Right lobe of liver (tissue), 6 donors: Measurements from ENCODE around the gene TACC3. TPM values are rescaled to one million over a fixed set of nuclear protein-coding genes. Genes with fewer than 3 reads are reported as not detected.

ENCODE experiments used
- ATAC-seq, 4 donors: fragments of 200-7000 bp; cut with Tn5 transposase; one replicate each; pipeline ENCODE4 v1.9.1; 2020; ENCODE audit warnings: mild to moderate bottlenecking in 4 of 4, moderate library complexity in 4 of 4
- DNase-seq, 3 donors: peaks; one replicate each; pipeline ENCODE4 v3.0.0-alpha.2; 2020
- H3K27ac ChIP-seq, 3 donors: fragments of 200-600 bp; one replicate each; pipeline ENCODE4 v1.8.0; 2022
- H3K27me3 ChIP-seq, 2 donors: fragments of 200-600 bp; one replicate each; pipeline ENCODE4 v1.8.0; 2022
- H3K36me3 ChIP-seq, 4 donors: fragments of 200-600 bp; sonication (generic) in 1 of 4; one replicate each; pipeline versions ENCODE4 v1.5.1 to v1.8.0; 2017 to 2022; ENCODE audit warnings: control low read depth in 1 of 4
- H3K4me1 ChIP-seq, 4 donors: fragments of 200-600 bp; sonication (generic) in 1 of 4; one replicate each; pipeline versions ENCODE4 v1.5.1 to v1.8.0; 2017 to 2022; ENCODE audit warnings: control low read depth in 1 of 4
- H3K4me3 ChIP-seq, 3 donors: fragments of 200-600 bp; one replicate each; pipeline ENCODE4 v1.8.0; 2022
- H3K9me3 ChIP-seq, 4 donors: fragments of 200-600 bp; sonication (generic) in 1 of 4; one replicate each; pipeline versions ENCODE4 v1.5.1 to v1.8.0; 2017 to 2022; ENCODE audit warnings: control low read depth in 1 of 4
- POLR2A ChIP-seq: fragments of 450-650 bp; IDR thresholded peaks from one replicate; pipeline ENCODE4 v1.6.1; 2017; ENCODE audit warnings: antibody characterized with exemption, mild to moderate bottlenecking
- WGBS: methylation state at CpG from one replicate; pipeline ENCODE4 v1.1.6; 2018; ENCODE audit warnings: low coverage, low lambda C conversion rate; ENCODE audit not compliant: insufficient coverage; ENCODE audit errors: missing lambda C conversion rate; 5-methylcytosine and 5-hydroxymethylcytosine counted together
- intact Hi-C, 2 donors: fragments of 100-400 bp; cut with DNase I; formaldehyde crosslinking; loops; one replicate each; pipeline versions ENCODE4 v1.11.2 to v1.14.1; 2022
- total RNA-seq, 6 experiments: library from RNA; depleted of rRNA in 2 of 6; stranded (reverse); fragments of >200 nt in 2 of 6; fragmentation: NEBNext Ultra II Directional in 3 of 6; extraction: Animal tissue kit (Norgen Biotek cat#: 25700) in 3 of 6; gene quantifications; one replicate each; pipeline versions ENCODE4 v1.1.0 to v1.2.4, GENCODE V29; 2016 to 2023
- TF ChIP-seq, protein P1 (sequence below), 4 donors: fragments of 200-600 bp in 3 of 4; fragments of 450-650 bp in 1 of 4; IDR thresholded peaks; one replicate each; pipeline versions ENCODE4 v1.5.1 to v1.8.0; 2016 to 2022; ENCODE audit warnings: antibody characterized with exemption in 4 of 4, mild to moderate bottlenecking in 2 of 4
- donor health status: DM: no; HTN: yes; CAD: no.
- donor health status: DM: no; HTN: no; CAD: no.
- donor health status: DM: no; HTN: no; CAD: no.
- donor health status: DM: no; HTN: yes; CAD: no.
- donor health status: DM: no; HTN: yes; CAD: no.

Gene TACC3
- total RNA-seq, 6 experiments from 2014 or later: 2.2 to 5.7 (median 4.8) TPM

DNA sequence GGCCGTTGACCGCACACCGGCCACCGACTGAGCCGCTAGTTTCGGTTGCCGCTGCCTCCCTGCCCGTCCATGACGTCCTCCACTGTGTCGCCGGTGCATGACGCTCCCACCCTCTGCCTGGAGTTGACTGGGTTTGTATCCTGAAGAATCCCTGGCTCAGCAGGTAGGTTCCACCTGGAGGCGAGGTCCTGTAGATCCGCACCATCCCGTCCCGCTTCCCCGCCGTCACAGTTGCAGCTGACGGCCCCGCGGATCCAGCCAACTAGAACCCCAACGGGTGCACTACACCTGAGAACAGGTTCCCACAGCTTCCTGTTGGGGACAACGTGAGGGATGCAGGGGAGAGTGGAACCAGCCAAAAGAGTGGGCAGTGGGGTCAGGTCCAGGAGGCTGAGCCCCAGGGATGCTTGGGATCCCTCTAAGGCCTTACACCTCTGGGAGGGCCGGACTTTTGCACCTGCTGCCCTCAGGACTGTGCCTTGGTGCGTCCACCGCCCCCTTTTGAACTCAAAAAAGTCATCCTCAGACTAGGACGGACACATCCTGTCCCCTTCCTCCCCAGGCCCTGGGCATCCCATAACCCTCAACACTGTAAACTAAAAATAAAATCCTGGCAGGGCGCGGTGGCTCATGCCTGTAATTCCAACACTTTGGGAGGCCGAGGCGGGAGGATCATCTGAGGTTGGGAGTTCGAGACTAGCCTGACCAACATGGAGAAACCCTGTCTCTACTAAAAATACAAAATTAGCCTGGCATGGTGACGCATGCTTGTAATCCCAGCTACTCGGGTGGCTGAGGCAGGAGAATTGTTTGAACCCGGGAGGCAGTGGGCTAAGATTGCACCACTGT lies 8.1 kb upstream of the TACC3 start:
- Histone ChIP-seq H3K27me3 (no peaks in the 10 kb centered on the region), H3K4me1 (peaks cover 0 to 29% (median 9%) of the 10 kb centered on the region in 4 donors), H3K4me3 (peak overlapping the region; percentile 80 to 93 (median 87)), H3K27ac (peak overlapping the region; percentile 99 to 100 (median 99)), H3K9me3 (no peaks in the 10 kb centered on the region), H3K36me3 (peaks cover 0 to 2% (median 0%) of the 10 kb centered on the region in 4 donors)
- no peak for DNase-seq
- WGBS: 25% methylated on average over 16 of the region's 35 CpGs
- intact Hi-C loops: no loop called here
- peak in 3 of 4 donors; percentile 1 to 23 (median 8) for ATAC-seq
- no peak for TF ChIP-seq POLR2A

GRCh38 chr4:1714303-1715001 lies 6.9 kb upstream of the TACC3 start:
- intact Hi-C loops: no loop called here
- WGBS: 68% methylated on average over 9 of the region's 9 CpGs
- H3K27ac ChIP-seq: no peak overlapping the region
- TF ChIP-seq, protein P1, sequence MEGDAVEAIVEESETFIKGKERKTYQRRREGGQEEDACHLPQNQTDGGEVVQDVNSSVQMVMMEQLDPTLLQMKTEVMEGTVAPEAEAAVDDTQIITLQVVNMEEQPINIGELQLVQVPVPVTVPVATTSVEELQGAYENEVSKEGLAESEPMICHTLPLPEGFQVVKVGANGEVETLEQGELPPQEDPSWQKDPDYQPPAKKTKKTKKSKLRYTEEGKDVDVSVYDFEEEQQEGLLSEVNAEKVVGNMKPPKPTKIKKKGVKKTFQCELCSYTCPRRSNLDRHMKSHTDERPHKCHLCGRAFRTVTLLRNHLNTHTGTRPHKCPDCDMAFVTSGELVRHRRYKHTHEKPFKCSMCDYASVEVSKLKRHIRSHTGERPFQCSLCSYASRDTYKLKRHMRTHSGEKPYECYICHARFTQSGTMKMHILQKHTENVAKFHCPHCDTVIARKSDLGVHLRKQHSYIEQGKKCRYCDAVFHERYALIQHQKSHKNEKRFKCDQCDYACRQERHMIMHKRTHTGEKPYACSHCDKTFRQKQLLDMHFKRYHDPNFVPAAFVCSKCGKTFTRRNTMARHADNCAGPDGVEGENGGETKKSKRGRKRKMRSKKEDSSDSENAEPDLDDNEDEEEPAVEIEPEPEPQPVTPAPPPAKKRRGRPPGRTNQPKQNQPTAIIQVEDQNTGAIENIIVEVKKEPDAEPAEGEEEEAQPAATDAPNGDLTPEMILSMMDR (IDR thresholded peaks at IDR 0.05): no peak
- no peak for TF ChIP-seq POLR2A
- no peak overlapping the region for H3K4me3 ChIP-seq
- DNase-seq: no peak
- ATAC-seq: no peak
- no peaks in the 10 kb centered on the region for H3K9me3 ChIP-seq
- H3K4me1 ChIP-seq: peaks cover 0 to 41% (median 13%) of the 10 kb centered on the region in 4 donors
- H3K36me3 ChIP-seq: peaks cover 0 to 2% (median 0%) of the 10 kb centered on the region in 4 donors
- no peaks in the 10 kb centered on the region for H3K27me3 ChIP-seq

DNA sequence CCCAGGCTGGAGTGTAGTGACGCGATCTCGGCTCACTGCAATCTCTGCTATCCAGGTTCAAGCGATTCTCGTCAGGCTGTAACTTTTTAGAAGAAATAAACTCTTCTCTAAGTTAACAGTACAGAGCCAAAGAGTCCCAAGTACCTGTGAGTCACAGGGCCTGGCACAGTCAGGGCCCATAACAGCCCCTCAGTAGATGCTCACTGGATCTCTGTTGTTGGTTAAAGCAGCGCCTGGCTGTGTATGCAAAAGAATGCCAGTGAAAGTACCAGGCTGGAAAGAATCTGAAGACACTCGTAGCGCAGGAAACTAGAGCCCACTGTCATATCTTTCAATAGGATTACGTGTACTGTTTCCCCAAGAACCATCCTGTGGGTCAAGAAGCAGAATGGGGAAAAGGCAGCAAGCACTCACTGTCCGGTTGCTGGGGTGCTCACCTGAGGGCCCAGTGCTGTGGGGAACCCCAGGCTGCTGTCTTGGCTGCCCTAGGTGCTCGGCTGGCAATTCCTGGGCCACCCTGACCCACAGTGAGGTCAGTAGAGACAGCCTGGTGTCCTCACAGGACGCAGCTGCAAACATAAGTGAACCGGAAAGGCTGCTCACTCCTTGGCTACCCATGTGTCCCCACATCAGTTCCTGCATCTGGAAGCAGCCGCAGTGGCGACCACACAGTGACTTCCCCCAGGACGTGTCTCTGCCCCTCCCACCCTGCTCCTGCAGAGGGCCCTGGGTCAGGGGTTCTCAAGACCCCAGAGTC lies 6.1 kb upstream of the TACC3 start:
- H3K27me3 ChIP-seq: no peaks in the 10 kb centered on the region
- peaks cover 0 to 46% (median 19%) of the 10 kb centered on the region in 4 donors for H3K4me1 ChIP-seq
- WGBS: 65% methylated on average over 10 of the region's 16 CpGs
- no peaks in the 10 kb centered on the region for H3K9me3 ChIP-seq
- H3K36me3 ChIP-seq: peaks cover 0 to 2% (median 0%) of the 10 kb centered on the region in 4 donors
- TF ChIP-seq, protein P1 (IDR thresholded peaks at IDR 0.05): no peak
- no peak for TF ChIP-seq POLR2A
- no peak for DNase-seq
- no peak overlapping the region for H3K4me3 ChIP-seq
- intact Hi-C loops: no loop called here
- H3K27ac ChIP-seq: no peak overlapping the region
- ATAC-seq: no peak

DNA sequence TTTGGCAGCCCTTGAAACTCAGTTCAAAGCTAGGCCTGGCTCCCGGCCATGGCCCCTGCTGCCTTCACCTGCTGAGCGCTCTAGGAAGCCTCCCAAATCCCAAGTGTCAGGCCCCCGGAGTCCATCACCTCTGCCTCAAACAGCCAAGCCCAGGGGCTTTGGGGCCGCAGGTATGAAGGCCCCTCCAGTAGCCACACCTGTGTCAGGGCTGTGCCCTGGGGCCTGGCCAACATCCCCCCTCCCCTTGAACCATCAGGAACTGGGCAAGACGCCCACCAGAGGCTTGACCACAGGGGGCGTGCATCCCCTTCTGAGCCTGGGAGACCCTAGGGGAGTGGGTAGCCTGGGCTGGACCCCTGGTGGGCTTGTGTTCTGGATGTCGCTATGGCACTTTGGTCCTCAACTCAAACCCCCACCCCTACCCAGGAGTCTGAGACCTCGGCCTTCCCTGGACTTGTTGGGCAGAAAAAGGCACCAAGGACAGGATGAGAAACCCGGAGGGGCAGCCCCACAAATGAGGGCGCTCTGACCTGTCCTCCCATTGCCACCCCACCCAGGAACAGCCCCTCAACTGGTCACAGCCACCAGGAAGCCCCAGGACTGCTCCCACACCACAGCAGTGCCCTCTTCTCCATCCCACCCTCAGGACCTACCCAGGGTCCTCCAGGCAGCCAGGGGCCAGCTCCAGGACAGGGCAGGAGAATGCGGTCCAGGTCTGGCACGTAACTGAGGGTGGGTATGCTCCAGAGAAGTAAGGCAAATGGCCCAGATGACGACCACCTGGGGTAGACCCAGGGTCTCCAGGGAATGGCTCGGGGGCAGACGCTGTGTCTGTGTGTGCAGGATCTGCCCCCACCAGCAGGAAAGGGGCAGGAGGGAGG lies 5.0 kb upstream of the TACC3 start:
- Histone ChIP-seq H3K4me3 (no peak overlapping the region), H3K9me3 (no peaks in the 10 kb centered on the region), H3K27me3 (no peaks in the 10 kb centered on the region), H3K27ac (no peak overlapping the region), H3K36me3 (peaks cover 0 to 2% (median 0%) of the 10 kb centered on the region in 4 donors), H3K4me1 (peaks cover 0 to 38% (median 15%) of the 10 kb centered on the region in 4 donors)
- ATAC-seq (no peak), DNase-seq (no peak)
- TF ChIP-seq, protein P1 (IDR thresholded peaks at IDR 0.05): no peak
- no peak for TF ChIP-seq POLR2A
- intact Hi-C loops: no loop called here
- WGBS: 81% methylated on average over 6 of the region's 15 CpGs
